ENCODE data around the gene SEMA3A. TPM values are rescaled to one million over a fixed set of nuclear protein-coding genes. Genes with fewer than 3 reads are reported as not detected.

Gene SEMA3A
- total RNA-seq, 1 experiment from 2014 or later = 32.2 TPM

DNA sequence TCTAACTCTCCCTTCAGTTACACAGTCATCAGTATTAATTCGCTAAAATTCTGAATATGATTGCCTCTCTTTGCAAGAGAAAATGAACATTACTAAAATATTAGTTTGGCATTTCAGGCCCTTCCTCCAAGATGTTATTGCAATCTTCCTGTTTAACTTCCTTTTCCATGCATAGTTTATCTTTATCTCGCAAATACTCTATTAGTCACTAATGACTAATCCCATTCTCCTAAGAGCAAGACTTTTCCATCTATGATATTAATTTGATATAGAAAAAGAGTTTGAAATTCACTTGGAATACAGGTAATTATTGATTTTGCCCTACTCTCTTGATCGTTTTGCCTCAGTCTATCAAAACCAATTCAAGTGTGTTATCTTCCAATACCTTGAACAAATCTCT is 41.8 kb upstream of the SEMA3A start (continued):
- TF ChIP-seq, protein P1, sequence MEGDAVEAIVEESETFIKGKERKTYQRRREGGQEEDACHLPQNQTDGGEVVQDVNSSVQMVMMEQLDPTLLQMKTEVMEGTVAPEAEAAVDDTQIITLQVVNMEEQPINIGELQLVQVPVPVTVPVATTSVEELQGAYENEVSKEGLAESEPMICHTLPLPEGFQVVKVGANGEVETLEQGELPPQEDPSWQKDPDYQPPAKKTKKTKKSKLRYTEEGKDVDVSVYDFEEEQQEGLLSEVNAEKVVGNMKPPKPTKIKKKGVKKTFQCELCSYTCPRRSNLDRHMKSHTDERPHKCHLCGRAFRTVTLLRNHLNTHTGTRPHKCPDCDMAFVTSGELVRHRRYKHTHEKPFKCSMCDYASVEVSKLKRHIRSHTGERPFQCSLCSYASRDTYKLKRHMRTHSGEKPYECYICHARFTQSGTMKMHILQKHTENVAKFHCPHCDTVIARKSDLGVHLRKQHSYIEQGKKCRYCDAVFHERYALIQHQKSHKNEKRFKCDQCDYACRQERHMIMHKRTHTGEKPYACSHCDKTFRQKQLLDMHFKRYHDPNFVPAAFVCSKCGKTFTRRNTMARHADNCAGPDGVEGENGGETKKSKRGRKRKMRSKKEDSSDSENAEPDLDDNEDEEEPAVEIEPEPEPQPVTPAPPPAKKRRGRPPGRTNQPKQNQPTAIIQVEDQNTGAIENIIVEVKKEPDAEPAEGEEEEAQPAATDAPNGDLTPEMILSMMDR (IDR thresholded peaks at IDR 0.05) = no peak
- no peak for TF ChIP-seq SMAD4 (CRISPR knock-in tag; IDR thresholded peaks at IDR 0.05)
- TF ChIP-seq, protein P2, sequence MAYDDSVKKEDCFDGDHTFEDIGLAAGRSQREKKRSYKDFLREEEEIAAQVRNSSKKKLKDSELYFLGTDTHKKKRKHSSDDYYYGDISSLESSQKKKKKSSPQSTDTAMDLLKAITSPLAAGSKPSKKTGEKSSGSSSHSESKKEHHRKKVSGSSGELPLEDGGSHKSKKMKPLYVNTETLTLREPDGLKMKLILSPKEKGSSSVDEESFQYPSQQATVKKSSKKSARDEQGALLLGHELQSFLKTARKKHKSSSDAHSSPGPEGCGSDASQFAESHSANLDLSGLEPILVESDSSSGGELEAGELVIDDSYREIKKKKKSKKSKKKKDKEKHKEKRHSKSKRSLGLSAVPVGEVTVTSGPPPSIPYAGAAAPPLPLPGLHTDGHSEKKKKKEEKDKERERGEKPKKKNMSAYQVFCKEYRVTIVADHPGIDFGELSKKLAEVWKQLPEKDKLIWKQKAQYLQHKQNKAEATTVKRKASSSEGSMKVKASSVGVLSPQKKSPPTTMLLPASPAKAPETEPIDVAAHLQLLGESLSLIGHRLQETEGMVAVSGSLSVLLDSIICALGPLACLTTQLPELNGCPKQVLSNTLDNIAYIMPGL (CRISPR knock-in tag; IDR thresholded peaks at IDR 0.05) = no peak

DNA sequence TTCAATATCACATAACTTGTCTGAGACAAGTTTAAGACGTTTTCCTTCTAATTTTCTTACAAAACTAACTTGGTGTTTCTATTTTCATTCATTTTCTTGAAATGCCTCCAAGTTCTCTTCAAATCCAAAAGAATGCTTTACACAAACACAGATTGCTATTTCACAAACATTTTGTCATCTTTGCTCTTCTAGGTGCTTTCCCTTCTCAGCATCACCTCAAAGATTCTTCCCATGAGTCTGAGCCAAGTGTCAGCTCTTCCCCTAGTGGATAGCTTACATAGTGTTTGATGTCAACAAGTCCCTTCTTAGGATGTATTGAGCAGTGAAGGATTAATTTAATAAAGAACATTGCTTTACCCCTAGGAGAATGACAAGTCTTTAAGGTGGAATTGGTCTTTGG is 38.1 kb upstream of the SEMA3A start:
- CTCF ChIA-PET = interaction anchor here (1.0 kb wide), 1 partner anchor 14 kb away, joined by 3 read pairs; no protein-coding TSS in a partner anchor
- no peak overlapping the region; the same call in 1 of the 2 replicates for H3K27ac Mint-ChIP-seq
- ATAC-seq (peak; percentile 76), DNase-seq (ENCODE audit: low spot score) (no peak)
- H3K36me3 Mint-ChIP-seq = no peaks in the 10 kb centered on the region
- peaks cover 47% of the 10 kb centered on the region for H3K4me1 Mint-ChIP-seq
- H3K4me3 Mint-ChIP-seq = no peak overlapping the region
- POLR2A ChIA-PET = no interaction called here
- no peaks in the 10 kb centered on the region for H3K27me3 Mint-ChIP-seq (ENCODE audit: low read depth)
- no peaks in the 10 kb centered on the region for H3K9me3 Mint-ChIP-seq
- TF ChIP-seq, protein P3, sequence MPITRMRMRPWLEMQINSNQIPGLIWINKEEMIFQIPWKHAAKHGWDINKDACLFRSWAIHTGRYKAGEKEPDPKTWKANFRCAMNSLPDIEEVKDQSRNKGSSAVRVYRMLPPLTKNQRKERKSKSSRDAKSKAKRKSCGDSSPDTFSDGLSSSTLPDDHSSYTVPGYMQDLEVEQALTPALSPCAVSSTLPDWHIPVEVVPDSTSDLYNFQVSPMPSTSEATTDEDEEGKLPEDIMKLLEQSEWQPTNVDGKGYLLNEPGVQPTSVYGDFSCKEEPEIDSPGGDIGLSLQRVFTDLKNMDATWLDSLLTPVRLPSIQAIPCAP (CRISPR knock-in tag; IDR thresholded peaks at IDR 0.05) = no peak
- TF ChIP-seq CREM (CRISPR knock-in tag; IDR thresholded peaks at IDR 0.05) (no peak), ZNF121 (CRISPR knock-in tag; IDR thresholded peaks at IDR 0.05) (no peak)
- TF ChIP-seq, protein P4, sequence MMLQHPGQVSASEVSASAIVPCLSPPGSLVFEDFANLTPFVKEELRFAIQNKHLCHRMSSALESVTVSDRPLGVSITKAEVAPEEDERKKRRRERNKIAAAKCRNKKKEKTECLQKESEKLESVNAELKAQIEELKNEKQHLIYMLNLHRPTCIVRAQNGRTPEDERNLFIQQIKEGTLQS (CRISPR knock-in tag; conservative IDR thresholded peaks at IDR 0.05) = no peak

DNA sequence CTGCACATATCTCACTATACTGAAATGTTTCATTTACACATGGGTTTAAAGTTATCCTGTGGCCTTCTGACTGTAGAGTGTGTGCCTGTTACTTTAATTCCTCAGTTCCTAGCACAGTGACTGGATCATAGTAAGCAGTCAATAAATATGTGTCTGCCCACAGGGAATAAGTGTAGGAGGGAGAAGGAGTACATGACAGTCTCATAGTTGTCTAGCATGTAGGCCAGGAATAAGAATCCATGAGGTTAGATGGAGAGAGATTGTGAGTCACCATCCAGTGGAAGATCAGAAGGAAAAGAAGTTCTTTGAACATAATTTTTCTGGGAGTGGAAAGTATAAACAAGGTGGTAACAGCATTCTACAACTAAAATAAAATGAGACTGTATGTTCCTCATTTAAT is 36.6 kb upstream of the SEMA3A start:
- ATAC-seq = no peak
- DNase-seq (ENCODE audit: low spot score) = no peak
- TF ChIP-seq SP1 (CRISPR knock-in tag; conservative IDR thresholded peaks at IDR 0.05) (no peak), FOXK1 (CRISPR knock-in tag; IDR thresholded peaks at IDR 0.05) (no peak), EMX1 (CRISPR knock-in tag; IDR thresholded peaks at IDR 0.05) (no peak), GRHL2 (CRISPR knock-in tag; IDR thresholded peaks at IDR 0.05; ENCODE audit: insufficient replicate concordance, severe bottlenecking) (no peak), OVOL2 (CRISPR knock-in tag; IDR thresholded peaks at IDR 0.05; ENCODE audit: borderline replicate concordance) (no peak), ZNF423 (CRISPR knock-in tag; IDR thresholded peaks at IDR 0.05) (no peak), ZNF263 (CRISPR knock-in tag; IDR thresholded peaks at IDR 0.05; ENCODE audit: low read depth) (no peak)
- TF ChIP-seq, protein P5, sequence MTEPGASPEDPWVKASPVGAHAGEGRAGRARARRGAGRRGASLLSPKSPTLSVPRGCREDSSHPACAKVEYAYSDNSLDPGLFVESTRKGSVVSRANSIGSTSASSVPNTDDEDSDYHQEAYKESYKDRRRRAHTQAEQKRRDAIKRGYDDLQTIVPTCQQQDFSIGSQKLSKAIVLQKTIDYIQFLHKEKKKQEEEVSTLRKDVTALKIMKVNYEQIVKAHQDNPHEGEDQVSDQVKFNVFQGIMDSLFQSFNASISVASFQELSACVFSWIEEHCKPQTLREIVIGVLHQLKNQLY (CRISPR knock-in tag; IDR thresholded peaks at IDR 0.05) = no peak
- TF ChIP-seq, protein P6, sequence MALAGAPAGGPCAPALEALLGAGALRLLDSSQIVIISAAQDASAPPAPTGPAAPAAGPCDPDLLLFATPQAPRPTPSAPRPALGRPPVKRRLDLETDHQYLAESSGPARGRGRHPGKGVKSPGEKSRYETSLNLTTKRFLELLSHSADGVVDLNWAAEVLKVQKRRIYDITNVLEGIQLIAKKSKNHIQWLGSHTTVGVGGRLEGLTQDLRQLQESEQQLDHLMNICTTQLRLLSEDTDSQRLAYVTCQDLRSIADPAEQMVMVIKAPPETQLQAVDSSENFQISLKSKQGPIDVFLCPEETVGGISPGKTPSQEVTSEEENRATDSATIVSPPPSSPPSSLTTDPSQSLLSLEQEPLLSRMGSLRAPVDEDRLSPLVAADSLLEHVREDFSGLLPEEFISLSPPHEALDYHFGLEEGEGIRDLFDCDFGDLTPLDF (CRISPR knock-in tag; IDR thresholded peaks at IDR 0.05) = no peak
- TF ChIP-seq, protein P7, sequence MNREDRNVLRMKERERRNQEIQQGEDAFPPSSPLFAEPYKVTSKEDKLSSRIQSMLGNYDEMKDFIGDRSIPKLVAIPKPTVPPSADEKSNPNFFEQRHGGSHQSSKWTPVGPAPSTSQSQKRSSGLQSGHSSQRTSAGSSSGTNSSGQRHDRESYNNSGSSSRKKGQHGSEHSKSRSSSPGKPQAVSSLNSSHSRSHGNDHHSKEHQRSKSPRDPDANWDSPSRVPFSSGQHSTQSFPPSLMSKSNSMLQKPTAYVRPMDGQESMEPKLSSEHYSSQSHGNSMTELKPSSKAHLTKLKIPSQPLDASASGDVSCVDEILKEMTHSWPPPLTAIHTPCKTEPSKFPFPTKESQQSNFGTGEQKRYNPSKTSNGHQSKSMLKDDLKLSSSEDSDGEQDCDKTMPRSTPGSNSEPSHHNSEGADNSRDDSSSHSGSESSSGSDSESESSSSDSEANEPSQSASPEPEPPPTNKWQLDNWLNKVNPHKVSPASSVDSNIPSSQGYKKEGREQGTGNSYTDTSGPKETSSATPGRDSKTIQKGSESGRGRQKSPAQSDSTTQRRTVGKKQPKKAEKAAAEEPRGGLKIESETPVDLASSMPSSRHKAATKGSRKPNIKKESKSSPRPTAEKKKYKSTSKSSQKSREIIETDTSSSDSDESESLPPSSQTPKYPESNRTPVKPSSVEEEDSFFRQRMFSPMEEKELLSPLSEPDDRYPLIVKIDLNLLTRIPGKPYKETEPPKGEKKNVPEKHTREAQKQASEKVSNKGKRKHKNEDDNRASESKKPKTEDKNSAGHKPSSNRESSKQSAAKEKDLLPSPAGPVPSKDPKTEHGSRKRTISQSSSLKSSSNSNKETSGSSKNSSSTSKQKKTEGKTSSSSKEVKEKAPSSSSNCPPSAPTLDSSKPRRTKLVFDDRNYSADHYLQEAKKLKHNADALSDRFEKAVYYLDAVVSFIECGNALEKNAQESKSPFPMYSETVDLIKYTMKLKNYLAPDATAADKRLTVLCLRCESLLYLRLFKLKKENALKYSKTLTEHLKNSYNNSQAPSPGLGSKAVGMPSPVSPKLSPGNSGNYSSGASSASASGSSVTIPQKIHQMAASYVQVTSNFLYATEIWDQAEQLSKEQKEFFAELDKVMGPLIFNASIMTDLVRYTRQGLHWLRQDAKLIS (CRISPR knock-in tag; IDR thresholded peaks at IDR 0.05; ENCODE audit: borderline replicate concordance) = no peak
- TF ChIP-seq, protein P8, sequence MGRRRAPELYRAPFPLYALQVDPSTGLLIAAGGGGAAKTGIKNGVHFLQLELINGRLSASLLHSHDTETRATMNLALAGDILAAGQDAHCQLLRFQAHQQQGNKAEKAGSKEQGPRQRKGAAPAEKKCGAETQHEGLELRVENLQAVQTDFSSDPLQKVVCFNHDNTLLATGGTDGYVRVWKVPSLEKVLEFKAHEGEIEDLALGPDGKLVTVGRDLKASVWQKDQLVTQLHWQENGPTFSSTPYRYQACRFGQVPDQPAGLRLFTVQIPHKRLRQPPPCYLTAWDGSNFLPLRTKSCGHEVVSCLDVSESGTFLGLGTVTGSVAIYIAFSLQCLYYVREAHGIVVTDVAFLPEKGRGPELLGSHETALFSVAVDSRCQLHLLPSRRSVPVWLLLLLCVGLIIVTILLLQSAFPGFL (CRISPR knock-in tag; IDR thresholded peaks at IDR 0.05; ENCODE audit: borderline replicate concordance) = no peak
- TF ChIP-seq, protein P9, sequence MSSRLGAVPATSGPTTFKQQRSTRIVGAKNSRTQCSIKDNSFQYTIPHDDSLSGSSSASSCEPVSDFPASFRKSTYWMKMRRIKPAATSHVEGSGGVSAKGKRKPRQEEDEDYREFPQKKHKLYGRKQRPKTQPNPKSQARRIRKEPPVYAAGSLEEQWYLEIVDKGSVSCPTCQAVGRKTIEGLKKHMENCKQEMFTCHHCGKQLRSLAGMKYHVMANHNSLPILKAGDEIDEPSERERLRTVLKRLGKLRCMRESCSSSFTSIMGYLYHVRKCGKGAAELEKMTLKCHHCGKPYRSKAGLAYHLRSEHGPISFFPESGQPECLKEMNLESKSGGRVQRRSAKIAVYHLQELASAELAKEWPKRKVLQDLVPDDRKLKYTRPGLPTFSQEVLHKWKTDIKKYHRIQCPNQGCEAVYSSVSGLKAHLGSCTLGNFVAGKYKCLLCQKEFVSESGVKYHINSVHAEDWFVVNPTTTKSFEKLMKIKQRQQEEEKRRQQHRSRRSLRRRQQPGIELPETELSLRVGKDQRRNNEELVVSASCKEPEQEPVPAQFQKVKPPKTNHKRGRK (CRISPR knock-in tag; IDR thresholded peaks at IDR 0.05; ENCODE audit: borderline replicate concordance) = no peak
- H3K4me3 Mint-ChIP-seq = no peak overlapping the region
- no peaks in the 10 kb centered on the region for H3K36me3 Mint-ChIP-seq
- POLR2A ChIA-PET = interaction anchor here (1.0 kb wide), 1 partner anchor 94 kb away, joined by 4 read pairs; no protein-coding TSS in a partner anchor
- CTCF ChIA-PET = no interaction called here
- H3K4me1 Mint-ChIP-seq = peaks cover 58% of the 10 kb centered on the region
- peak overlapping the region; percentile 41; the same call in 1 of the 2 replicates for H3K27ac Mint-ChIP-seq
- H3K9me3 Mint-ChIP-seq = no peaks in the 10 kb centered on the region
- no peaks in the 10 kb centered on the region for H3K27me3 Mint-ChIP-seq (ENCODE audit: low read depth)
